OCI-LY3 (cell line): ENCODE measurements around the gene ANKRD34A.
A peak's percentile ranks its signal among the peaks of the same experiment; 100 is the strongest.

Experiments
- H2AFZ ChIP-seq: fragments of 200-600, 300-600 bp; shearing (Covaris generic); 2 replicates; pipeline ENCODE4 v1.6.0; 2014; ENCODE audit warnings: antibody characterized with exemption, low read depth, low read length
- H3K27ac ChIP-seq: fragments of 200-600, 300-600 bp; sonication (generic); 2 replicates; pipeline ENCODE4 v1.5.1; 2014; ENCODE audit warnings: mild to moderate bottlenecking, low read length, moderate library complexity, mixed read lengths
- H3K27me3 ChIP-seq: fragments of 200-600, 300-600 bp; sonication (generic); 2 replicates; pipeline ENCODE4 v1.6.1; 2014; ENCODE audit warnings: low read depth, low read length, mixed read lengths
- H3K36me3 ChIP-seq: fragments of 200-600, 300-600 bp; sonication (generic); replicated peaks from 2 replicates; pipeline ENCODE3; 2014; ENCODE audit warnings: low read depth, low read length, mixed read lengths
- H3K4me1 ChIP-seq: fragments of 300-600, 200-600 bp; sonication (generic); 2 replicates; pipeline ENCODE4 v1.6.1; 2014; ENCODE audit warnings: low read length, mixed read lengths
- H3K4me2 ChIP-seq: fragments of 200-600, 300-600 bp; sonication (generic); 2 replicates; pipeline ENCODE4 v1.6.1; 2014; ENCODE audit warnings: low read length, mixed read lengths
- H3K4me3 ChIP-seq: fragments of 300-600, 200-600 bp; sonication (generic); 2 replicates; pipeline ENCODE4 v1.5.1; 2014; ENCODE audit warnings: antibody characterized with exemption, mild to moderate bottlenecking, low read length, moderate library complexity
- H3K79me2 ChIP-seq: fragments of 300-600, 200-600 bp; shearing (Covaris generic); 2 replicates; pipeline ENCODE4 v1.6.1; 2014; ENCODE audit warnings: mild to moderate bottlenecking, low read length, mixed read lengths
- H3K9ac ChIP-seq: fragments of 300-600, 200-600 bp; shearing (Covaris generic); 2 replicates; pipeline ENCODE4 v1.6.0; 2014; ENCODE audit warnings: mild to moderate bottlenecking, low read length, moderate library complexity
- H3K9me3 ChIP-seq: fragments of 200-600, 300-600 bp; shearing (Covaris generic); 2 replicates; pipeline ENCODE4 v1.6.1; 2014; ENCODE audit warnings: low read length, mixed read lengths; ENCODE audit not compliant: insufficient read depth
- H4K20me1 ChIP-seq: fragments of 200-600, 300-600 bp; sonication (generic); 2 replicates; pipeline ENCODE4 v1.6.1; 2016; ENCODE audit warnings: low read length, mixed read lengths; ENCODE audit not compliant: insufficient read depth
- CTCF ChIP-seq: fragments of 200-600, 300-600 bp; sonication (generic); IDR thresholded peaks from 2 replicates; pipeline ENCODE4 v1.5.1; 2014; ENCODE audit warnings: antibody characterized with exemption, low read length, low read depth
- EZH2phosphoT487 ChIP-seq: fragments of 200-600 bp; shearing (Covaris generic); IDR thresholded peaks from 2 replicates; pipeline ENCODE4 v1.6.1; 2018; ENCODE audit warnings: antibody characterized with exemption, mixed run types, low read depth

Gene ANKRD34A

GRCh38 chr1:145988773-145989172 is 24.4 kb upstream of the ANKRD34A start:
- Histone ChIP-seq H3K36me3 (peaks cover 22% of the 10 kb centered on the region), H3K4me2 (no peak overlapping the region), H2AFZ (no peak overlapping the region), H3K4me3 (no peak overlapping the region), H3K9ac (no peak overlapping the region), H4K20me1 (peaks cover 21% of the 10 kb centered on the region), H3K9me3 (no peaks in the 10 kb centered on the region), H3K79me2 (no peaks in the 10 kb centered on the region), H3K4me1 (peaks cover 27% of the 10 kb centered on the region), H3K27ac (no peak overlapping the region), H3K27me3 (no peaks in the 10 kb centered on the region)
- TF ChIP-seq EZH2phosphoT487: no peak
- no peak for TF ChIP-seq CTCF

- Histone ChIP-seq H4K20me1 (peaks cover 12% of the 10 kb centered on the region), H3K27ac (no peak overlapping the region), H3K79me2 (no peaks in the 10 kb centered on the region), H3K27me3 (no peaks in the 10 kb centered on the region), H3K9me3 (no peaks in the 10 kb centered on the region), H2AFZ (no peak overlapping the region), H3K4me1 (peaks cover 35% of the 10 kb centered on the region), H3K4me3 (no peak overlapping the region), H3K9ac (no peak overlapping the region), H3K36me3 (peaks cover 14% of the 10 kb centered on the region), H3K4me2 (no peak overlapping the region)
- no peak for TF ChIP-seq CTCF
- TF ChIP-seq EZH2phosphoT487: no peak
Measured at GRCh38 chr1:145987926-145988325, 23.6 kb upstream of the ANKRD34A start.

GRCh38 chr1:145986551-145986950 is 22.2 kb upstream of the ANKRD34A start:
- TF ChIP-seq CTCF (no peak), EZH2phosphoT487 (no peak)
- H2AFZ ChIP-seq: no peak overlapping the region
- H3K4me3 ChIP-seq: no peak overlapping the region
- H3K4me1 ChIP-seq: peaks cover 38% of the 10 kb centered on the region
- H3K9me3 ChIP-seq: no peaks in the 10 kb centered on the region
- H3K36me3 ChIP-seq: no peaks in the 10 kb centered on the region
- H3K9ac ChIP-seq: no peak overlapping the region
- H3K27ac ChIP-seq: no peak overlapping the region
- no peaks in the 10 kb centered on the region for H3K27me3 ChIP-seq
- H3K4me2 ChIP-seq: no peak overlapping the region
- H4K20me1 ChIP-seq: 0 out of 2 replicates have a peak, but pooled peaks cover under 1% of the 10 kb centered on the region
- H3K79me2 ChIP-seq: no peaks in the 10 kb centered on the region

GRCh38 chr1:145985502-145986439 is 21.4 kb upstream of the ANKRD34A start:
- Histone ChIP-seq H3K79me2 (no peaks in the 10 kb centered on the region), H3K4me2 (no peak overlapping the region), H2AFZ (0 out of 2 replicates have a peak overlapping the region, but pooled peaks have one; percentile 51), H3K36me3 (no peaks in the 10 kb centered on the region), H3K9me3 (no peaks in the 10 kb centered on the region), H3K4me1 (peaks cover 40% of the 10 kb centered on the region), H3K27me3 (no peaks in the 10 kb centered on the region), H3K27ac (no peak overlapping the region), H3K9ac (0 out of 2 replicates have a peak overlapping the region, but pooled peaks have one; percentile 1), H4K20me1 (no peaks in the 10 kb centered on the region), H3K4me3 (no peak overlapping the region)
- TF ChIP-seq EZH2phosphoT487: no peak
- no peak for TF ChIP-seq CTCF
